Vagina (tissue), 2 donors: ENCODE results near the gene BATF.

Source experiments
- POLR2A ChIP-seq, 2 donors: fragments of 450-650 bp; IDR thresholded peaks; one replicate each; pipeline ENCODE4 v1.6.1; 2017; ENCODE audit warnings: antibody characterized with exemption in 2 of 2, mild to moderate bottlenecking in 2 of 2, moderate library complexity in 2 of 2
- POLR2AphosphoS5 ChIP-seq, 2 donors: sonication (generic); formaldehyde crosslinking; IDR thresholded peaks; one replicate each; pipeline ENCODE4 v1.9.0; 2017; ENCODE audit warnings: antibody characterized with exemption in 2 of 2, mild to moderate bottlenecking in 2 of 2, low read depth in 1 of 2; ENCODE audit not compliant: insufficient read depth in 1 of 2
- TF ChIP-seq, protein P1 (sequence below), 3 experiments: fragments of 450-650 bp in 2 of 3; fragments of 200-600 bp in 1 of 3; sonication (generic) in 1 of 3; IDR thresholded peaks; one replicate each; pipeline ENCODE4 v1.5.1; 2017 to 2019; ENCODE audit warnings: antibody characterized with exemption in 3 of 3, mild to moderate bottlenecking in 2 of 3, moderate library complexity in 2 of 3

DNA sequence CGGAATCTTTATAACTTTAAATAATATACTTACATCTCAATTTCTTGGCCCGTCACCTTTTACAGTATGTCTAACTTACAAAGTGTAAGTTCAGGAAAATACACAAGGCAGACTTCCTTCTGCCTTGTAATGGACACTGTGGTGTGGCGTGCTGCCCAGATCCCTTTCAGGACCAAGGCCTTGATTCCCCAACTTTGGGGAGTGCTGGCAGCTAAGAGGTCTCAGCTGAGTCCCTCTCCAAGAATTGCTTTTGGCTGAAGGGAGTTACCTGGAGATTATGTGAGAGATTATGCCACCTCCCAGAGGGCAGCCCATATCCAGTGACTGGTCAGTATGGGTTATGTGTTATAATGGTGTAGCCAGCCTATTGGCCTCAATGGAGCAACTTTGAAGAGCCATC lies 21.2 kb upstream of the BATF start:
- TF ChIP-seq, protein P1, sequence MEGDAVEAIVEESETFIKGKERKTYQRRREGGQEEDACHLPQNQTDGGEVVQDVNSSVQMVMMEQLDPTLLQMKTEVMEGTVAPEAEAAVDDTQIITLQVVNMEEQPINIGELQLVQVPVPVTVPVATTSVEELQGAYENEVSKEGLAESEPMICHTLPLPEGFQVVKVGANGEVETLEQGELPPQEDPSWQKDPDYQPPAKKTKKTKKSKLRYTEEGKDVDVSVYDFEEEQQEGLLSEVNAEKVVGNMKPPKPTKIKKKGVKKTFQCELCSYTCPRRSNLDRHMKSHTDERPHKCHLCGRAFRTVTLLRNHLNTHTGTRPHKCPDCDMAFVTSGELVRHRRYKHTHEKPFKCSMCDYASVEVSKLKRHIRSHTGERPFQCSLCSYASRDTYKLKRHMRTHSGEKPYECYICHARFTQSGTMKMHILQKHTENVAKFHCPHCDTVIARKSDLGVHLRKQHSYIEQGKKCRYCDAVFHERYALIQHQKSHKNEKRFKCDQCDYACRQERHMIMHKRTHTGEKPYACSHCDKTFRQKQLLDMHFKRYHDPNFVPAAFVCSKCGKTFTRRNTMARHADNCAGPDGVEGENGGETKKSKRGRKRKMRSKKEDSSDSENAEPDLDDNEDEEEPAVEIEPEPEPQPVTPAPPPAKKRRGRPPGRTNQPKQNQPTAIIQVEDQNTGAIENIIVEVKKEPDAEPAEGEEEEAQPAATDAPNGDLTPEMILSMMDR (IDR thresholded peaks at IDR 0.05): no peak
- TF ChIP-seq POLR2A (IDR thresholded peaks at IDR 0.05): no peak
- no peak for TF ChIP-seq POLR2AphosphoS5 (IDR thresholded peaks at IDR 0.05; ENCODE audit: insufficient read depth in 1 of 2, low read depth in 1 of 2)
